Measurements from ENCODE around the gene CTLA4.
"Not testable (repeated sequence)": the region's sequence is repeated elsewhere in the genome, so short reads cannot be mapped to it uniquely, and the experiment has no call there.

The CTLA4 gene

GRCh38 chr2:203876328-203876727 is 8.8 kb downstream of the CTLA4 start:
- no peak for DNase-seq
- TF ChIP-seq, protein P1, sequence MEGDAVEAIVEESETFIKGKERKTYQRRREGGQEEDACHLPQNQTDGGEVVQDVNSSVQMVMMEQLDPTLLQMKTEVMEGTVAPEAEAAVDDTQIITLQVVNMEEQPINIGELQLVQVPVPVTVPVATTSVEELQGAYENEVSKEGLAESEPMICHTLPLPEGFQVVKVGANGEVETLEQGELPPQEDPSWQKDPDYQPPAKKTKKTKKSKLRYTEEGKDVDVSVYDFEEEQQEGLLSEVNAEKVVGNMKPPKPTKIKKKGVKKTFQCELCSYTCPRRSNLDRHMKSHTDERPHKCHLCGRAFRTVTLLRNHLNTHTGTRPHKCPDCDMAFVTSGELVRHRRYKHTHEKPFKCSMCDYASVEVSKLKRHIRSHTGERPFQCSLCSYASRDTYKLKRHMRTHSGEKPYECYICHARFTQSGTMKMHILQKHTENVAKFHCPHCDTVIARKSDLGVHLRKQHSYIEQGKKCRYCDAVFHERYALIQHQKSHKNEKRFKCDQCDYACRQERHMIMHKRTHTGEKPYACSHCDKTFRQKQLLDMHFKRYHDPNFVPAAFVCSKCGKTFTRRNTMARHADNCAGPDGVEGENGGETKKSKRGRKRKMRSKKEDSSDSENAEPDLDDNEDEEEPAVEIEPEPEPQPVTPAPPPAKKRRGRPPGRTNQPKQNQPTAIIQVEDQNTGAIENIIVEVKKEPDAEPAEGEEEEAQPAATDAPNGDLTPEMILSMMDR (IDR thresholded peaks at IDR 0.05; ENCODE audit: low read depth, low read length), result no peak
- no peak overlapping the region for H3K4me3 ChIP-seq (ENCODE audit: low read depth, low read length)
- peaks cover 3% of the 10 kb centered on the region; the same call in 1 of the 2 replicates for H3K27me3 ChIP-seq
- H3K36me3 ChIP-seq, result no peaks in the 10 kb centered on the region
- no peaks in the 10 kb centered on the region for H3K9me3 ChIP-seq
- no peaks in the 10 kb centered on the region for H3K4me1 ChIP-seq

DNA sequence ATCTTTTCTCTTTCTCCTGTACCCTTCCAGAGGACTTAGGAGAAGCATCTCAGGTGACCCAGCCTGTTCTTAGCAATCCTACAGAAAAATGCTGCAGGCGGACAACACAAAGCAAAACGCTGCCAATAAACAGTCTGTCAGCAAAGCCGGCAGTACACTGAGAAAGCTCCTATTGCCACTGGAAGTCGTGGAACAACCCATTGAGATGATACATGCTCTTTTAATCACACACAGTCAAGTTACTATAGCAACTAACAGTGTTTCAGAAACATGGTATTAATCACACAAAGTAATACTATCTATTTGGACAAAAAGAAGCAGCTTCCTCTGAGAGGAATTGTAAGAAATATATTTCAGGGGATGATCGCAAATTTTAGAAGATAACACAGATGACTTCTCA is 10.5 kb downstream of the CTLA4 start:
- Histone ChIP-seq H3K4me1 (no peaks in the 10 kb centered on the region), H3K36me3 (no peaks in the 10 kb centered on the region), H3K9me3 (no peaks in the 10 kb centered on the region), H3K27me3 (no peaks in the 10 kb centered on the region), H3K4me3 (ENCODE audit: low read depth, low read length) (no peak overlapping the region)
- TF ChIP-seq, protein P1 (IDR thresholded peaks at IDR 0.05; ENCODE audit: low read depth, low read length), result no peak
- no peak for DNase-seq

GRCh38 chr2:203880557-203881125 is 13.1 kb downstream of the CTLA4 start:
- Histone ChIP-seq H3K27me3 (no peaks in the 10 kb centered on the region), H3K36me3 (no peaks in the 10 kb centered on the region), H3K9me3 (no peaks in the 10 kb centered on the region), H3K4me1 (no peaks in the 10 kb centered on the region), H3K4me3 (ENCODE audit: low read depth, low read length) (no peak overlapping the region)
- TF ChIP-seq, protein P1 (IDR thresholded peaks at IDR 0.05; ENCODE audit: low read depth, low read length), result no peak
- no peak for DNase-seq

- not testable (repeated sequence) for H3K4me1 ChIP-seq, DNase-seq
These were observed 13.6 kb downstream of the CTLA4 start for GRCh38 chr2:203881185-203881584.

GRCh38 chr2:203882551-203882950 is 15.0 kb downstream of the CTLA4 start:
- no peak for DNase-seq
- H3K4me3 ChIP-seq (ENCODE audit: low read depth, low read length), result no peak overlapping the region
- TF ChIP-seq, protein P1 (IDR thresholded peaks at IDR 0.05; ENCODE audit: low read depth, low read length), result no peak
- no peaks in the 10 kb centered on the region for H3K36me3 ChIP-seq
- H3K4me1 ChIP-seq, result no peaks in the 10 kb centered on the region
- no peaks in the 10 kb centered on the region for H3K27me3 ChIP-seq
- H3K9me3 ChIP-seq, result no peaks in the 10 kb centered on the region

More at GRCh38 chr2:203881185-203881584, 13.6 kb downstream of the CTLA4 start:
- H3K9me3 ChIP-seq; H3K27me3 ChIP-seq; H3K4me3 ChIP-seq (ENCODE audit: low read depth, low read length); H3K36me3 ChIP-seq: not testable (repeated sequence)

- H3K27me3 ChIP-seq, result no peaks in the 10 kb centered on the region
- DNase-seq, result no peak
- H3K9me3 ChIP-seq, result no peaks in the 10 kb centered on the region
- H3K4me3 ChIP-seq (ENCODE audit: low read depth, low read length), result no peak overlapping the region
- H3K4me1 ChIP-seq, result no peaks in the 10 kb centered on the region
- TF ChIP-seq, protein P1 (IDR thresholded peaks at IDR 0.05; ENCODE audit: low read depth, low read length), result no peak
- no peaks in the 10 kb centered on the region for H3K36me3 ChIP-seq
These were observed 19.1 kb downstream of the CTLA4 start for GRCh38 chr2:203886661-203887151.
